Measurements from ENCODE around the gene CARD10. TPM values are rescaled to one million over a fixed set of nuclear protein-coding genes. Genes with fewer than 3 reads are reported as not detected.
A peak's percentile ranks its signal among the peaks of the same experiment; 100 is the strongest.

CARD10 gene
- total and polyA plus RNA-seq, 8 donors: 9.9 to 30.2 (median 13.9) TPM

GRCh38 chr22:37520776-37521191 is 1.6 kb upstream of the CARD10 start:
- intact Hi-C loops (cut with DNase I): no loop called here
- 32 to 40% methylated on average over 10 of the region's 10 CpGs for WGBS, 2 donors
- DNase-seq: peak in 1 of 6 donors; percentile 36
- H3K27ac ChIP-seq: no peak overlapping the region
- no peak overlapping the region for H3K4me3 ChIP-seq
- H3K4me1 ChIP-seq: peaks cover 0 to 3% (median 0%) of the 10 kb centered on the region in 3 donors
- H3K9me3 ChIP-seq: no peaks in the 10 kb centered on the region
- no peak for TF ChIP-seq CTCF (IDR thresholded peaks at IDR 0.05)
- H3K27me3 ChIP-seq: no peaks in the 10 kb centered on the region
- no peak for FAIRE-seq
- no peaks in the 10 kb centered on the region for H3K36me3 ChIP-seq
- no peak for ATAC-seq

GRCh38 chr22:37518509-37519267 is 527 bp downstream of the CARD10 start:
- DNase-seq (peak in 3 of 6 donors; percentile 52 to 80 (median 73)), ATAC-seq (peak; percentile 32 to 53 (median 42)), FAIRE-seq (no peak)
- intact Hi-C loops (cut with DNase I): no loop called here
- Histone ChIP-seq H3K27me3 (no peaks in the 10 kb centered on the region), H3K4me3 (peak overlapping the region; percentile 60 to 81 (median 68)), H3K36me3 (no peaks in the 10 kb centered on the region), H3K9me3 (no peaks in the 10 kb centered on the region), H3K27ac (peak overlapping the region; percentile 28 to 75 (median 44)), H3K4me1 (peaks cover 0 to 6% (median 3%) of the 10 kb centered on the region in 3 donors)
- WGBS, 2 donors: 4% methylated on average over 36 to 63 of the region's 63 CpGs
- no peak for TF ChIP-seq CTCF (IDR thresholded peaks at IDR 0.05)

GRCh38 chr22:37517826-37518450 is 1.3 kb downstream of the CARD10 start:
- Histone ChIP-seq H3K4me3 (peak overlapping the region in 2 of 4 donors; percentile 60 to 81), H3K36me3 (no peaks in the 10 kb centered on the region), H3K27ac (peak overlapping the region in 3 of 4 donors; percentile 42 to 75 (median 45)), H3K9me3 (no peaks in the 10 kb centered on the region), H3K27me3 (no peaks in the 10 kb centered on the region), H3K4me1 (peaks cover 0 to 6% (median 3%) of the 10 kb centered on the region in 3 donors)
- DNase-seq: peak in 2 of 6 donors; percentile 13 to 61
- no peak for FAIRE-seq
- 84 to 85% methylated on average over 15 of the region's 15 CpGs for WGBS, 2 donors
- TF ChIP-seq CTCF (IDR thresholded peaks at IDR 0.05): no peak
- peak in 1 of 4 donors; percentile 3 for ATAC-seq
- intact Hi-C loops (cut with DNase I): no loop called here

GRCh38 chr22:37516456-37516855 is 2.8 kb downstream of the CARD10 start:
- 42 to 83% methylated on average over 1 of the region's 1 CpG for WGBS, 2 donors
- no peaks in the 10 kb centered on the region for H3K9me3 ChIP-seq
- H3K27me3 ChIP-seq: no peaks in the 10 kb centered on the region
- no peak for FAIRE-seq
- no peak overlapping the region for H3K4me3 ChIP-seq
- no peak for TF ChIP-seq CTCF (IDR thresholded peaks at IDR 0.05)
- ATAC-seq: no peak
- intact Hi-C loops (cut with DNase I): no loop called here
- no peaks in the 10 kb centered on the region for H3K36me3 ChIP-seq
- no peak for DNase-seq
- no peak overlapping the region for H3K27ac ChIP-seq
- peaks cover 4 to 8% (median 6%) of the 10 kb centered on the region in 3 donors for H3K4me1 ChIP-seq

Measured in pancreas (tissue), 10 donors.